Measurements from ENCODE around the gene LEFTY1.

DNA sequence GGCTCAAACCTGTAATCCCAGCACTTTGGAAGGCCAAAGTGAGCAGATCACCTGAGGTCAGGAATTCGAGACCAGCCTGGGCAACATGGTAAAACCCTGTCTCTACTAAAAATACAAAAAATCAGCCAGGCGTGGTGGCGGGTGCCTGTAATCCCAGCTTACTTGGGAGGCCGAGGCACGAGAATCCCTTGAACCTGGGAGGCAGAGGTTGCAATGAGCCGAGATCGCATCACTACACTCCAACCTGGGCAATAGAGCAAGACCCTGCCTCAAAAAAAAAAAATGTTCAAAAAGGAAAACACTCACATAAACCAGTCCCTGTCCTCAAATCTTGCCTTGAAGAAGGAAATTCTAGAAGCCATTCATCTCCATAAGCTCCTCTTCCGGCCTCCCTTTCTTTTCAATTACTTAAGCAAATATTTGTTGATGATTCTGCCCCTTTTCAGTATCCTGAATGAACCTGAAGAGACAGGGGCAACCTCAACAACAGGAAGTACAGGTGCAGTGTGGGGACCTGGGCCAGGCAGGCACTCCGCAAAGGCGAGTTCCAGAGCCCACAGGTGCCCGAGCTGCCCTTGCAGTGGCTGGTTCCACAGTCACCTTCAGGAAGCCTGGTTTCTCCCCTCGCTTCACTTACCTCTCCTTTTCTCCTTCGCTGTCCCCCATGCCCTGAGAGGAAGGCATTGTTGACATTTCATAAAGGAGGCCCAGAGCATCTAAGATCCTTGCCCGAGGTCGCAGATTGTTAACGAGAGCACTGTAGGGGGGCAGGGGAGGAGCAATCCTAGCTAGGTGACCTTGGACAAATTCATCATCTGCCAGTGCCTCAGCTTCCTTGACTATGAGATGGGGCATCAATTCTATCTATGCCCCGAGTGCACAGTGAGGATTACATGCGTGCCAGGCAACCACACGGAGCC is 8.9 kb upstream of the LEFTY1 start:
- TF ChIP-seq EZH2 (IDR thresholded peaks at IDR 0.05; ENCODE audit: borderline replicate concordance, insufficient read depth, low read length, poor library complexity, severe bottlenecking) (no peak), TAF1 (IDR thresholded peaks at IDR 0.05; ENCODE audit: low read depth) (no peak), EP300 (conservative IDR thresholded peaks at IDR 0.05; ENCODE audit: poor library complexity, severe bottlenecking) (no peak), POLR2AphosphoS5 (IDR thresholded peaks at IDR 0.05) (no peak), RAD21 (conservative IDR thresholded peaks at IDR 0.05) (no peak), SMC3 (conservative IDR thresholded peaks at IDR 0.05; ENCODE audit: poor library complexity) (no peak), MXI1 (conservative IDR thresholded peaks at IDR 0.05; ENCODE audit: poor library complexity, severe bottlenecking) (no peak)
- TF ChIP-seq, protein P1, sequence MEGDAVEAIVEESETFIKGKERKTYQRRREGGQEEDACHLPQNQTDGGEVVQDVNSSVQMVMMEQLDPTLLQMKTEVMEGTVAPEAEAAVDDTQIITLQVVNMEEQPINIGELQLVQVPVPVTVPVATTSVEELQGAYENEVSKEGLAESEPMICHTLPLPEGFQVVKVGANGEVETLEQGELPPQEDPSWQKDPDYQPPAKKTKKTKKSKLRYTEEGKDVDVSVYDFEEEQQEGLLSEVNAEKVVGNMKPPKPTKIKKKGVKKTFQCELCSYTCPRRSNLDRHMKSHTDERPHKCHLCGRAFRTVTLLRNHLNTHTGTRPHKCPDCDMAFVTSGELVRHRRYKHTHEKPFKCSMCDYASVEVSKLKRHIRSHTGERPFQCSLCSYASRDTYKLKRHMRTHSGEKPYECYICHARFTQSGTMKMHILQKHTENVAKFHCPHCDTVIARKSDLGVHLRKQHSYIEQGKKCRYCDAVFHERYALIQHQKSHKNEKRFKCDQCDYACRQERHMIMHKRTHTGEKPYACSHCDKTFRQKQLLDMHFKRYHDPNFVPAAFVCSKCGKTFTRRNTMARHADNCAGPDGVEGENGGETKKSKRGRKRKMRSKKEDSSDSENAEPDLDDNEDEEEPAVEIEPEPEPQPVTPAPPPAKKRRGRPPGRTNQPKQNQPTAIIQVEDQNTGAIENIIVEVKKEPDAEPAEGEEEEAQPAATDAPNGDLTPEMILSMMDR (IDR thresholded peaks at IDR 0.05; ENCODE audit: poor library complexity, severe bottlenecking) = no peak
- TF ChIP-seq, protein P2, sequence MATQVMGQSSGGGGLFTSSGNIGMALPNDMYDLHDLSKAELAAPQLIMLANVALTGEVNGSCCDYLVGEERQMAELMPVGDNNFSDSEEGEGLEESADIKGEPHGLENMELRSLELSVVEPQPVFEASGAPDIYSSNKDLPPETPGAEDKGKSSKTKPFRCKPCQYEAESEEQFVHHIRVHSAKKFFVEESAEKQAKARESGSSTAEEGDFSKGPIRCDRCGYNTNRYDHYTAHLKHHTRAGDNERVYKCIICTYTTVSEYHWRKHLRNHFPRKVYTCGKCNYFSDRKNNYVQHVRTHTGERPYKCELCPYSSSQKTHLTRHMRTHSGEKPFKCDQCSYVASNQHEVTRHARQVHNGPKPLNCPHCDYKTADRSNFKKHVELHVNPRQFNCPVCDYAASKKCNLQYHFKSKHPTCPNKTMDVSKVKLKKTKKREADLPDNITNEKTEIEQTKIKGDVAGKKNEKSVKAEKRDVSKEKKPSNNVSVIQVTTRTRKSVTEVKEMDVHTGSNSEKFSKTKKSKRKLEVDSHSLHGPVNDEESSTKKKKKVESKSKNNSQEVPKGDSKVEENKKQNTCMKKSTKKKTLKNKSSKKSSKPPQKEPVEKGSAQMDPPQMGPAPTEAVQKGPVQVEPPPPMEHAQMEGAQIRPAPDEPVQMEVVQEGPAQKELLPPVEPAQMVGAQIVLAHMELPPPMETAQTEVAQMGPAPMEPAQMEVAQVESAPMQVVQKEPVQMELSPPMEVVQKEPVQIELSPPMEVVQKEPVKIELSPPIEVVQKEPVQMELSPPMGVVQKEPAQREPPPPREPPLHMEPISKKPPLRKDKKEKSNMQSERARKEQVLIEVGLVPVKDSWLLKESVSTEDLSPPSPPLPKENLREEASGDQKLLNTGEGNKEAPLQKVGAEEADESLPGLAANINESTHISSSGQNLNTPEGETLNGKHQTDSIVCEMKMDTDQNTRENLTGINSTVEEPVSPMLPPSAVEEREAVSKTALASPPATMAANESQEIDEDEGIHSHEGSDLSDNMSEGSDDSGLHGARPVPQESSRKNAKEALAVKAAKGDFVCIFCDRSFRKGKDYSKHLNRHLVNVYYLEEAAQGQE (IDR thresholded peaks at IDR 0.05; ENCODE audit: borderline replicate concordance) = no peak
